Measurements from ENCODE around the gene ACSF3. TPM values are rescaled to one million over a fixed set of nuclear protein-coding genes. Genes with fewer than 3 reads are reported as not detected.

Gene ACSF3
- total and polyA plus RNA-seq, 7 donors, result 19.7 to 42.2 (median 28.2) TPM

- H3K36me3 ChIP-seq, result no peaks in the 10 kb centered on the region
- peaks cover 0 to 31% (median 22%) of the 10 kb centered on the region in 4 donors for H3K4me1 ChIP-seq
- DNase-seq, result no peak
- H3K27me3 ChIP-seq, result peaks cover 35 to 54% (median 53%) of the 10 kb centered on the region in 3 donors
- no peak for TF ChIP-seq EP300 (IDR thresholded peaks at IDR 0.05)
- TF ChIP-seq CTCF (IDR thresholded peaks at IDR 0.05), result no peak
- TF ChIP-seq POLR2A (IDR thresholded peaks at IDR 0.05), result no peak
- no peak for TF ChIP-seq POLR2AphosphoS5 (IDR thresholded peaks at IDR 0.05)
- H3K9me3 ChIP-seq, result no peaks in the 10 kb centered on the region
- H3K4me3 ChIP-seq, result no peak overlapping the region
- intact Hi-C loops (cut with DNase I), result no loop called here
- no peak overlapping the region for H3K27ac ChIP-seq
- WGBS, 2 donors, result 86 to 92% methylated on average over 13 of the region's 13 CpGs
These were observed 103.5 kb downstream of the ACSF3 start for GRCh38 chr16:89197033-89197632.

GRCh38 chr16:89197633-89198416, 104.2 kb downstream of the ACSF3 start:
- peaks cover 0 to 3% (median 1%) of the 10 kb centered on the region in 4 donors for H3K9me3 ChIP-seq
- peaks cover 0 to 31% (median 18%) of the 10 kb centered on the region in 4 donors for H3K4me1 ChIP-seq
- no peak overlapping the region for H3K4me3 ChIP-seq
- H3K27ac ChIP-seq, result no peak overlapping the region
- no peak for TF ChIP-seq POLR2A (IDR thresholded peaks at IDR 0.05)
- no peak for TF ChIP-seq POLR2AphosphoS5 (IDR thresholded peaks at IDR 0.05)
- no peak for TF ChIP-seq EP300 (IDR thresholded peaks at IDR 0.05)
- TF ChIP-seq CTCF (IDR thresholded peaks at IDR 0.05), result no peak
- H3K27me3 ChIP-seq, result peaks cover 41 to 61% (median 58%) of the 10 kb centered on the region in 3 donors
- no peak for DNase-seq
- 80 to 89% methylated on average over 26 of the region's 26 CpGs for WGBS, 2 donors
- H3K36me3 ChIP-seq, result no peaks in the 10 kb centered on the region
- intact Hi-C loops (cut with DNase I), result no loop called here

GRCh38 chr16:89198417-89199240, 105.0 kb downstream of the ACSF3 start:
- no peak for DNase-seq
- WGBS, 2 donors, result 75 to 92% methylated on average over 28 of the region's 28 CpGs
- TF ChIP-seq POLR2AphosphoS5 (IDR thresholded peaks at IDR 0.05) (no peak), POLR2A (IDR thresholded peaks at IDR 0.05) (no peak), CTCF (IDR thresholded peaks at IDR 0.05) (no peak), EP300 (IDR thresholded peaks at IDR 0.05) (no peak)

GRCh38 chr16:89199241-89200123, 105.8 kb downstream of the ACSF3 start:
- H3K4me1 ChIP-seq, result peaks cover 0 to 26% (median 18%) of the 10 kb centered on the region in 4 donors
- H3K27me3 ChIP-seq, result peaks cover 42 to 68% (median 64%) of the 10 kb centered on the region in 3 donors
- H3K36me3 ChIP-seq, result no peaks in the 10 kb centered on the region
- no peak for DNase-seq
- TF ChIP-seq POLR2A (IDR thresholded peaks at IDR 0.05) (no peak), CTCF (IDR thresholded peaks at IDR 0.05) (no peak), EP300 (IDR thresholded peaks at IDR 0.05) (no peak), POLR2AphosphoS5 (IDR thresholded peaks at IDR 0.05) (no peak)
- WGBS, 2 donors, result 63 to 82% methylated on average over 22 of the region's 22 CpGs
- H3K27ac ChIP-seq, result no peak overlapping the region
- H3K9me3 ChIP-seq, result peaks cover 0 to 3% (median 1%) of the 10 kb centered on the region in 4 donors
- H3K4me3 ChIP-seq, result no peak overlapping the region
- intact Hi-C loops (cut with DNase I), result no loop called here

More at GRCh38 chr16:89198417-89199240, 105.0 kb downstream of the ACSF3 start:
- Histone ChIP-seq H3K4me1 (peaks cover 0 to 26% (median 18%) of the 10 kb centered on the region in 4 donors), H3K27ac (no peak overlapping the region), H3K4me3 (no peak overlapping the region), H3K27me3 (peaks cover 42 to 63% (median 61%) of the 10 kb centered on the region in 3 donors), H3K36me3 (no peaks in the 10 kb centered on the region), H3K9me3 (peaks cover 0 to 3% (median 1%) of the 10 kb centered on the region in 4 donors)
- intact Hi-C loops (cut with DNase I), result no loop called here

Measured in sigmoid colon (tissue), 7 donors.